CD4-positive, alpha-beta T cell treated with Interferon alpha-2 for 1 hour (primary cell): ENCODE data around the gene LTA.

Experiments
- DNase-seq, 2 donors: peaks; one replicate each; pipeline ENCODE4 v3.0.0-alpha.2; 2020 to 2022

The LTA gene, protein sequence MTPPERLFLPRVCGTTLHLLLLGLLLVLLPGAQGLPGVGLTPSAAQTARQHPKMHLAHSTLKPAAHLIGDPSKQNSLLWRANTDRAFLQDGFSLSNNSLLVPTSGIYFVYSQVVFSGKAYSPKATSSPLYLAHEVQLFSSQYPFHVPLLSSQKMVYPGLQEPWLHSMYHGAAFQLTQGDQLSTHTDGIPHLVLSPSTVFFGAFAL

DNA sequence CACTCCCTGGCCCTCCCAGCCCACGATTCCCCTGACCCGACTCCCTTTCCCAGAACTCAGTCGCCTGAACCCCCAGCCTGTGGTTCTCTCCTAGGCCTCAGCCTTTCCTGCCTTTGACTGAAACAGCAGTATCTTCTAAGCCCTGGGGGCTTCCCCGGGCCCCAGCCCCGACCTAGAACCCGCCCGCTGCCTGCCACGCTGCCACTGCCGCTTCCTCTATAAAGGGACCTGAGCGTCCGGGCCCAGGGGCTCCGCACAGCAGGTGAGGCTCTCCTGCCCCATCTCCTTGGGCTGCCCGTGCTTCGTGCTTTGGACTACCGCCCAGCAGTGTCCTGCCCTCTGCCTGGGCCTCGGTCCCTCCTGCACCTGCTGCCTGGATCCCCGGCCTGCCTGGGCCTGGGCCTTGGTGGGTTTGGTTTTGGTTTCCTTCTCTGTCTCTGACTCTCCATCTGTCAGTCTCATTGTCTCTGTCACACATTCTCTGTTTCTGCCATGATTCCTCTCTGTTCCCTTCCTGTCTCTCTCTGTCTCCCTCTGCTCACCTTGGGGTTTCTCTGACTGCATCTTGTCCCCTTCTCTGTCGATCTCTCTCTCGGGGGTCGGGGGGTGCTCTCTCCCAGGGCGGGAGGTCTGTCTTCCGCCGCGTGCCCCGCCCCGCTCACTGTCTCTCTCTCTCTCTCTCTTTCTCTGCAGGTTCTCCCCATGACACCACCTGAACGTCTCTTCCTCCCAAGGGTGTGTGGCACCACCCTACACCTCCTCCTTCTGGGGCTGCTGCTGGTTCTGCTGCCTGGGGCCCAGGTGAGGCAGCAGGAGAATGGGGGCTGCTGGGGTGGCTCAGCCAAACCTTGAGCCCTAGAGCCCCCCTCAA lies at the start of gene LTA:
TSS of gene LTA (plus strand) at position 249 of the 871 bp plus-strand sequence. CDS start at position 703, 454 bp downstream.
- peak; percentile 78 to 89 for DNase-seq

- no peak for DNase-seq
These were observed 46.5 kb upstream of the LTA start for GRCh38 chr6:31525553-31525931.

DNA sequence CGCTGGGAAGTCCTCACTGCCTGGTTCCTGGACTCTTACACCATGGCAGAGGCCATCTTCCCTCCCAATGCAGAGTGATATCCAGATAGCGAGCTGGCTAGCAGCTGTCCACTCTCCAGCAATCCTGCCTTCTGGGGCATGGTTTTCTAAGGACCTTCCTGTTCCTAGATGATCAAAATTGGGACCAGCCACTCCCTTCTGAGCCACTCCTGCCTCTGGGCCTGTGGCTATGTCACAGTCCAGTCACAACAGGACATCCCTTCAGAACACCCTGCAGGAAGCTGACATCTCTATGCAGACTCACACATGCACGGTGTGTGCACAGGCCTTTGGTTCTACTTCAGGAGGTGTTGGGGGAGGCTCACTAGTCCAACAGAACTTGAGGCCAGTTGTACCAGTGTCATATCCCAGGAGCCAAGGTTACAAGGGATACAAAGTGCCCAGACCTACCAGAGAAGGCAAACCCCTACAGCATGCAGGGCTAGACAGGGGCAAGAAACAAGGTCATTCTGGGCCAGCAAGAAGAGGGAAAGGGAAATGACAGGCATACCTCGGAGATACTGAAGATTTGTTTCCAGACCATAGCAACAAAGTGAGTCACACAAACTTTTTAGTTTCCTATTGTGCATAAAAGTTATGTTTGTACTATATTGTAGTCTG lies 46.0 kb upstream of the LTA start:
- no peak for DNase-seq

DNA sequence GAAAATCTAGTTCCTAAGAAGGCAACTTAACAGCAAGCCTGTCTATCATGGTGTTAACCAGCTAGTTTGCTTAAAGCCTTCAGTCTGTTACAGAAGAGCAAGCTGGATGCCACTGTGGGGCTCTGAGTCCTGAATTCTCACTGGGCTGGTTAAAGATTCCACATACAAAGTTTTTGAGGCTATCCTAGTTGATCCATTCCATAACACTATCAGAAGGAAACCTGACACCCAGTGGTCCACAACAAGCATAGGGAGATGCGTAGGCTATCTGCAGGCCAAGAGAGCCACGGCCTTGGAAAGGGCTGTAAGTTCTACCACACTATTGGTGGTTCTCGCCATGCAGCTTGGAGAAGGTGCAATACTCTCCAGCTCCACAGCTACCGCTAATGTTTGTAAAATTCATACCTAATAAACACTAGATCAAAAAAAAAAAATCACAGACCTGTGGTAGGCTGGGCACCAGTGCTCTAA lies 43.7 kb upstream of the LTA start:
- DNase-seq = no peak

DNA sequence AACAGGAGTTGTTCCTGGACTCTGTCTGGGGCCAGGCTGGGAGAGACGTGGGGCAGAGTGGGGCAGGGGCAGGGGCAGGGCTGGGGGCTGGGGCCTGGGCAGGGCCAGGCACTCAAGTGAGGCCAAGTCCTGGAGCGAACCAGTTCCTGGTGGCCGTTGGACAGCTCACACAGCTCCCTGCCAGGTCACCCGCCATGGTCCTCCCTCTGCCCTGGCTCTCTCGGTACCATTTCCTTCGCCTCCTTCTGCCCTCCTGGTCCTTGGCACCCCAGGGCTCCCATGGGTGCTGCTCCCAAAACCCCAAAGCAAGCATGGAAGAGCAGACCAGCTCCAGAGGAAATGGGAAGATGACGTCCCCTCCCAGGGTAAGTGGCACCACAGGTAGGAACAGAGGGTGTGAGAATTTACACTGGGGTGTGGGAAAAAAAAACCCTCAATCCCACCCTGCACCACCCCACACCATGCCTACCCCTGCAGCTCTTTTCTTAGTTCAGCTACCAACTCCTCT lies 43.2 kb upstream of the LTA start, which contains the start of gene MCCD1:
TSS of gene MCCD1 (plus strand) at position 142 of the 508 bp plus-strand sequence. CDS start at position 195, 53 bp downstream.
- DNase-seq = no peak

DNA sequence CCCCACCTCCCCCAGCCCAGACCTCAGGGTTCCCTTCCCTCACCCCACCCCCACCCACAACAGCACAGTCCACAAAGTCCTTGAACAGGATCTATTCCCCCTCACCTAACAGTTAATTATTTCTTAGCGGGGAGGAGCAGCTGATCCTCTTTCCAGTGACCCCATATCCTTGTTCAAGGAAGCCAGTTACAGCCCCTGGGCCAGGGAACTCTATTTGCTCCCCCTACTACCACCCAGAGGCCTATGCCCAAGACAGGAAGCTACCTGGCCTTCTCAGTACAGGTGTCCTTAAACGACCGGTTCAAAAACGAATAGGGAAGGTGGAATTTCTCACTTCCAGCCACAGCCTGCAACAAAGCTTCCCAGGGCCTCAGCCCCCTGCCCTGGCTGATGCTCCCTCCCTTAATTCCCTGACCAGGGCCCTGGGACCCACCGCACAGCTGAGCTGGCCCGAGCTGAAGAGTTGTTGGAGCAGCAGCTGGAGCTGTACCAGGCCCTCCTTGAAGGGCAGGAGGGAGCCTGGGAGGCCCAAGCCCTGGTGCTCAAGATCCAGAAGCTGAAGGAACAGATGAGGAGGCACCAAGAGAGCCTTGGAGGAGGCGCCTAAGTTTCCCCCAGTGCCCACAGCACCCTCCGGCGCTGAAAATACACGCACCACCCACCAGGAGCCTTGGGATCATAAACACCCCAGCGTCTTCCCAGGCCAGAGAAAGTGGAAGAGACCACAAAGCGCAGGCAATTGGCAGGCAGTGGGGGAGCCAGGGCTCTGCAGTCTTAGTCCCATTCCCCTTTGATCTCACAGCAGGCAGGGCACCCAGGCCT lies 42.5 kb upstream of the LTA start:
- no peak for DNase-seq

GRCh38 chr6:31530659-31531058 lies 41.4 kb upstream of the LTA start:
- DNase-seq = no peak

DNA sequence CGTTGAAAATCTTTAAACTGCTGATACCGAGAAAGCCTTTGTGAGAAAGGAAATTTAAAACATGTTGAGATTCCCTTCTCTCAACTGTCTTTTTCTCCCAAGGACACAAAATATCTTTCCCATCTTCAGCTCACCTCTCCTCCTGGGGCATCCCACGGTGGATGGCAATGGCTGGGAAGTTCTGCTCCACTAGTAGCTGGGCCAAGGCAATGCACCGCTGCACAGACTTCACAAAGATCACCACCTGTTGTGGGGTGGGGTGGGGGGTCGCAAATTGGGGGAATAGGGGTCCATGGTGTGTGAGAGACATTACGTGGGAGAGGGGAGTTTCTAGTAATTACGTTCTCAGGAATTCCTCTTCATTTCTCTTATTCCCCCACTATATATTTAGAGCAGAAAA lies 40.9 kb upstream of the LTA start:
- no peak for DNase-seq

DNA sequence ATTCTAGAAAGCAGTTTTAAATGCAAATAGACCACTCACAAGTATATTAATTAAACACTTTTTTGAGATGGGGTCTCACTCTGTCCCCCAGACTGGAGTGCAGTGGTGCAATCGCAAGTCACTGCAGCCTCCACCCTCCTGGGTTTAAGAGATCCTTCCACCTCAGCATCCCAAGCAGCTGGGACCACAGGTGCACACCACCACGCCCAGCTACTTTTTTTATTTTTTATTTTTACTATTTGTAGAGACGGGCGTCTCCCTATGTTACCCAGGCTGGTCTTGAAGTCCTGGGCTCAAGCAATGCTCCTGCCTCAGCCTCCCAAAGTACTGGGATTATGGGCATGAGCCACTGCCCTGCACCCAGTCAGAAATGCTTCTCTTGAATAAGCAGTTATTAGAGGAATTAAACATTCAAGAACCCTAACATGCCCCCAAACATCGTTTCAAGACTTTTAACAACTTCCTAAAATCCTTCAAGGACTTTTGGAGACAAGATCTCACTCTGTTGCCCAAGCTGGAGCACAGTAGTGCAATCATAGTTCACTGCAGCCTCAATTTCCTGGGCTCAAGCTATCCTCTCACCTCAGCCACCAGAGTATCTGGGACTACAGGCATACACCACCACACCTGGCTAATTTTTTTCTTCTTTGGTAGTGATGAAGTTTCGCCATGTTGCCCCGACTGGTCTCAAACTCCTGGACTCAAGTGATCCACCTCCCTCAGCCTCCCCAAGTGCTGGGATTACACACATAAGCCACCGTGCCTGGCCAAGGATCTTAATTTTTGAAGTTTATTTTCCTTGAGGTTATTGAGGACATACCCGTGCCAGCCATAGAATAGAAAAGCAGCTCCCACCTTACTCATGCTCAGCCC lies 40.1 kb upstream of the LTA start:
- DNase-seq = no peak

DNA sequence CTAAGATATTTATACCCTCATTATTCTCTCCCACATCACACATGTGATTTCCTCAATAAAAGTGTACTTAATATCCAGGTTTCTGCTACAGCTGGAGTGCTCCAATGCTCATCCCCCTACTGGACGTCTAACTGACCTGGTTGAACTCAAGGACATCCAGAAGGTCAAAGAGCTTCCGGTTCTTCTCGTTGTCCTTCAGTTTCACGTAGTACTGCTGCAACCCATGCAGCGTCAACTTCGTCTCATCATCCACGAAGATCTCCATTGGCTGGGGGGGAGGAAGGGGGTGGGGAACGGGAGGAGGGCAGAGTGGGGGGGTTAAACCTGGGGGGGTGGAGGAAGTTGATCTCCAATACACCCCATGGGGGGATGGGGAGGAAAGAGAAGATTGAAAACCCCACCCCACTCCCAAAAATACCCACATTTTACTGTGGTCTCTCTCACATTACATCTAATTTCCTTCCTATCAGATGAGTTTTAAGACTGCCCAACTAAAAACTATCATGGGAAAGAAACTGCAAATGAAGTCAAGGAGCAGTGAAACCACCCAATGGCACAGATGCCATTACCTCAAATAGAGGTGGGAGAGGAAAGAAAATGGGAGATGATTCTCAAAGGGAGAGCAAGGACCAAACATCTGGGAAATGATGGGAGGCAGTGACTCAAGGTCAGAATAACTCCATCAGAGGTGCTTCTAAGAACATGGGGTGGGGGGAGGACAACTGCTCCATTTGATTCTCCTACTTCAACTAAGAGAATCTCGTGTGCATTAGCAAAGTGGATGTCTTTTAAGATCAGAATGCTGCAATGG lies 39.2 kb upstream of the LTA start:
- no peak for DNase-seq

- no peak for DNase-seq
These were observed 38.6 kb upstream of the LTA start for GRCh38 chr6:31533455-31533841.

GRCh38 chr6:31534011-31534410 lies 38.1 kb upstream of the LTA start:
- DNase-seq = no peak

DNA sequence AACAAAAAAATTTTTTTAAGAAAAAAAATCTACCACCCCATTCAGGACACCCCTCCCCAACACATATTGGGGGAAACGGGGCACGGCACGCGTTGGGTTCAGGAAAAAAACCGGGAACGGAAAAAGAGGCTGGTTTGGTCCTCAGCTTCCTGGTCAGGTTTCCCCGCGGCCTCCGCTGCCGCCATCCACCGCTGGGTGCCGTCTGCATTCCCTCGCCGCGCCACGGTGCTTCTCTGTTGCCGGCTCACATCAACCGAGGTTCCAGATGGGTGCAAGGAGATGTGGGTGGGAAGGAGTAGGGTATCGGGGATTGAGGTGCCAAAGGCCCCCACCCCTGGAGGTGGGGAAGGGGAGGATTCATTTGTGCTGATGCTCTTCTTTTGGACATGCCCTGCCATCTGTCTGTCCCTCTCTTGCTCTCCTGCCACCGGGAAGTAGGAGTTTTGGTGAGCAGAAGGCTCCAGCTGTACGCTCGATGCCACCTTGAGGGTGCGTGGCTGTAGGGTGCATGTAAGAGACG lies 37.5 kb upstream of the LTA start:
- DNase-seq = no peak

DNA sequence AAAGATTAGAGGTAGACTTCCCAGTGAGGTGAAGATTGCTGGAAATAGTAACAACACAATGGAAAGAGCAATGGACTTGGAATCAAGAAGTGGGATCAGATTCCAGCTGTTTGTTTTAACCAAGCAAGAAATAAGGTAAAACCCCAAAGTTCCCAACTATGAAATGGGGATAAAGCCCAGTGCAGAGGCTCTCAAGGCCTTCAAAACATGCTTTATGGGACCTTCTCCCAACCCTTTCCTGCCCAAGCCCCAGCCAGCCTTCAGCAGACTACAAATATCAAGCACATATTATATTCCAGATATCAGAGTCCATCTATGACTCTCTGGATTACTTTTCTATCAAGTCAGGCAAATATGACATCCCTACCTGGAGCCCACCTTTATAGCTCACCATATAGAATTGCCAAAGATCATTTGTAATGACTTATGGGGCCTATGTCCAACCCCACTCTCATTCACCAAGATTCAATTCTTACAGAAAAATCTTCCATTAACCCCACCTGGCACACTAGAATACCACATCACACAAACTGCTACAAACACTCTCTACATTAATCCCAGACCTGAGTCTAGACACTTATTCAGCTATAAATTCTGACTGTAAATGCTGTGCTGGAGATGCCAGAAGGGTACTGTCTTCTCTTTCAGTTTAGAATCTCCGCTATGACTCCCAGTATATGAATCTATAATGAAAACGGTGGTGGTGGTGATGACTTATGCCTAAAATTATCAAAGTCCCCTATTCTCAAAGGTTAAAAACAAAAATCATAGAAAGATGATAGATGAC lies 36.4 kb upstream of the LTA start:
- DNase-seq = no peak

GRCh38 chr6:31538805-31539400 lies 33.2 kb upstream of the LTA start:
- DNase-seq = peak in 1 of 2 donors; percentile 41

DNA sequence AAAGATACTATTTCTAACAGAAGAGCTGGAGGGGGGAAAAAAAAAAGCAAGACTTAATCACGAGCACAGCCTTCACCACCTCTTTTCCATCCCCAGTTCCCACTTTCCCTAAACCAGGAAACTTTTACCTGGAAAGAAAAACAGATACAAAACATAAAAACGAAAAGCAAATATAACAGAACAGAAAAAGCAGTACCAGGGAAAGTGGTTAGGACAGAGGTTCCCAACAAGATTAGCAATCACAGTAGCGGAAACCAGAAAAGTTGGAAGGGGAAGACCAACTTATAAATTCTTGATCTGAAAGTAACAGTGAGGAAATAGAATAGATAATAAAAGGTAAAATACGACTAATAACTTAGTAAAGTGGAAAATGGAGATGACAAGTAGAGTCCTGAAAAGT lies 31.4 kb upstream of the LTA start:
- no peak for DNase-seq

DNA sequence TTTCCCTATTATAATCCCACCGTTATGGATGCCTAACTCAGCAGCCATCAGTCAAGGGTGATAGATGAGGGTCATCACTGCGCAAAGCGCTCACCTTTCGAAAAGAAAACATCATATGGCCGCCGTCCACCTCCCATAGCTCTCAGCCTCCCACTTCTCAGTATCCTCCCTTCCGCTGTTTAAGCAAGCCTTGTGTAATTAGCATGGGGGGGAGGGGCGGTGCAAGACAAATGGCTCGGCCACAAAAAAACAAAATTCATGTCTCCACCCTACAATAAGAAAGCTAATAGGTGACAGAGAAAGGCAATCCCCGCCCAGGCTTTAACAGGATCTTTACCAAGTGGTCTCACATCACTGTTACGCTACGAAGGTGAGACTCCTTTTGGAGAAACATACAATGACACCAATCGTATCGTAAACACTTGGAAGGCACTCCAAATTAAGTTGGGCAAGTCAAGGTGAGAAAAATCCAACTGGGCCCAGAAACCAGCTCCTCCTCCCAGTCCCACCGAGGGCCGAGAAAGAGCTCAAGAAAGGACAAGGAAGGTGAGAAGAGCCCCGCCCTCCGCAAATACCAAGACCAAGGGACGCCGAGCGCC lies 30.9 kb upstream of the LTA start:
- DNase-seq = peak; percentile 70 to 84

GRCh38 chr6:31541658-31542521 lies 30.2 kb upstream of the LTA start, which contains the start of gene DDX39B:
Gene DDX39B, minus strand, starts transcription at chr6:31542003. Its CDS starts 1,471 bp downstream, at chr6:31540532.
- peak; percentile 96 for DNase-seq
